Measurements from ENCODE around the gene COX4I1.

DNA sequence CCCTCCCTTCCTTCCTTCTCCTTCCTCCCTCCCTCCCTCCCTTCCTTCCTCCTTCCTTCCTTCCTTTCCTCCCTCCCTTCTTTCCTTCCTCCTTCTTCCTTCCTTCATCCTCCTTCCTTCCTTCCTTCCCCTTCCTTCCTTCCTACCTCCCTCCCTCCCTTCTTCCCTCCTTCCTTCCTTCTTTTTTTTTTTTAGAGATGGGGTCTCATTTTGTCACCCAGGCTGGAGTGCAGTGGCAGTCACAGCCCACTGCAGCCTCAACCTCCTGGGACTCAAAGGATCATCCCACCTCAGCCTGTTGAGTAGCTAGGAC, 44.6 kb downstream of the COX4I1 start:
- TF ChIP-seq, protein P1, sequence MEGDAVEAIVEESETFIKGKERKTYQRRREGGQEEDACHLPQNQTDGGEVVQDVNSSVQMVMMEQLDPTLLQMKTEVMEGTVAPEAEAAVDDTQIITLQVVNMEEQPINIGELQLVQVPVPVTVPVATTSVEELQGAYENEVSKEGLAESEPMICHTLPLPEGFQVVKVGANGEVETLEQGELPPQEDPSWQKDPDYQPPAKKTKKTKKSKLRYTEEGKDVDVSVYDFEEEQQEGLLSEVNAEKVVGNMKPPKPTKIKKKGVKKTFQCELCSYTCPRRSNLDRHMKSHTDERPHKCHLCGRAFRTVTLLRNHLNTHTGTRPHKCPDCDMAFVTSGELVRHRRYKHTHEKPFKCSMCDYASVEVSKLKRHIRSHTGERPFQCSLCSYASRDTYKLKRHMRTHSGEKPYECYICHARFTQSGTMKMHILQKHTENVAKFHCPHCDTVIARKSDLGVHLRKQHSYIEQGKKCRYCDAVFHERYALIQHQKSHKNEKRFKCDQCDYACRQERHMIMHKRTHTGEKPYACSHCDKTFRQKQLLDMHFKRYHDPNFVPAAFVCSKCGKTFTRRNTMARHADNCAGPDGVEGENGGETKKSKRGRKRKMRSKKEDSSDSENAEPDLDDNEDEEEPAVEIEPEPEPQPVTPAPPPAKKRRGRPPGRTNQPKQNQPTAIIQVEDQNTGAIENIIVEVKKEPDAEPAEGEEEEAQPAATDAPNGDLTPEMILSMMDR (IDR thresholded peaks at IDR 0.05; ENCODE audit: borderline replicate concordance, extremely low read depth, low read length, poor library complexity, severe bottlenecking): no peak
- no peak for TF ChIP-seq EZH2 (IDR thresholded peaks at IDR 0.05; ENCODE audit: borderline replicate concordance, low read depth, low read length, severe bottlenecking)

All from DND-41 (cell line).